Astrocyte of the spinal cord (primary cell): ENCODE measurements around the gene ASB9.
A peak's percentile ranks its signal among the peaks of the same experiment; 100 is the strongest.

Source experiments
- DNase-seq: peaks from one replicate; pipeline ENCODE4 v3.0.0; 2011; ENCODE audit warnings: low read depth, low spot score
- H3K4me3 ChIP-seq: 2 replicates; pipeline ENCODE4 v1.5.1; 2011; ENCODE audit warnings: low read depth, mild to moderate bottlenecking, low read length, moderate library complexity
- in situ Hi-C: cut with HindIII; loops from 2 replicates; pipeline ENCODE4 v1.10.0; 2017; ENCODE audit warnings: low sequenced_read_pairs
- TF ChIP-seq, protein P1 (sequence below): IDR thresholded peaks from 2 replicates; pipeline ENCODE4 v1.5.1; 2012; ENCODE audit warnings: low read depth, mild to moderate bottlenecking, low read length, inconsistent platforms

Gene ASB9

DNA sequence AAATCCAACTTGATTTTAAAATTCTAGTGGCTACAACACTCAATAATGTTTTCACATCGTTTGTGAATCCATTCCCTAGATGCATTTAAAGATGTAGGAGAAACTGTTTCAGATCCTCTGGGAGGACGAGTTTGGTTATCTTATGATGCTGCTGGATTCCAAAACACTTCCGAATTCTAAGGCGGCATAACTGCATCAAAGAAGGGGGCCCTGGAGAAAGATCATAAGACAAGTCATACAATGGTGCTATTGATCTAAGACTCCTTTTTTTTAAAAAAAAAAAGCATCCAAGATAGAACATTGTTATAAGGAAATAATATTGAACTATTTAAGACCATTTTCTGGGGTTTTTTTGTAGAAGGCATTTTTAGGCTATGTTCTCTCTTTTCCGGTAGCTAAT, 25.5 kb downstream of the ASB9 start:
- no peak overlapping the region for H3K4me3 ChIP-seq
- in situ Hi-C loops = no loop called here
- TF ChIP-seq, protein P1, sequence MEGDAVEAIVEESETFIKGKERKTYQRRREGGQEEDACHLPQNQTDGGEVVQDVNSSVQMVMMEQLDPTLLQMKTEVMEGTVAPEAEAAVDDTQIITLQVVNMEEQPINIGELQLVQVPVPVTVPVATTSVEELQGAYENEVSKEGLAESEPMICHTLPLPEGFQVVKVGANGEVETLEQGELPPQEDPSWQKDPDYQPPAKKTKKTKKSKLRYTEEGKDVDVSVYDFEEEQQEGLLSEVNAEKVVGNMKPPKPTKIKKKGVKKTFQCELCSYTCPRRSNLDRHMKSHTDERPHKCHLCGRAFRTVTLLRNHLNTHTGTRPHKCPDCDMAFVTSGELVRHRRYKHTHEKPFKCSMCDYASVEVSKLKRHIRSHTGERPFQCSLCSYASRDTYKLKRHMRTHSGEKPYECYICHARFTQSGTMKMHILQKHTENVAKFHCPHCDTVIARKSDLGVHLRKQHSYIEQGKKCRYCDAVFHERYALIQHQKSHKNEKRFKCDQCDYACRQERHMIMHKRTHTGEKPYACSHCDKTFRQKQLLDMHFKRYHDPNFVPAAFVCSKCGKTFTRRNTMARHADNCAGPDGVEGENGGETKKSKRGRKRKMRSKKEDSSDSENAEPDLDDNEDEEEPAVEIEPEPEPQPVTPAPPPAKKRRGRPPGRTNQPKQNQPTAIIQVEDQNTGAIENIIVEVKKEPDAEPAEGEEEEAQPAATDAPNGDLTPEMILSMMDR = no peak
- DNase-seq = no peak

DNA sequence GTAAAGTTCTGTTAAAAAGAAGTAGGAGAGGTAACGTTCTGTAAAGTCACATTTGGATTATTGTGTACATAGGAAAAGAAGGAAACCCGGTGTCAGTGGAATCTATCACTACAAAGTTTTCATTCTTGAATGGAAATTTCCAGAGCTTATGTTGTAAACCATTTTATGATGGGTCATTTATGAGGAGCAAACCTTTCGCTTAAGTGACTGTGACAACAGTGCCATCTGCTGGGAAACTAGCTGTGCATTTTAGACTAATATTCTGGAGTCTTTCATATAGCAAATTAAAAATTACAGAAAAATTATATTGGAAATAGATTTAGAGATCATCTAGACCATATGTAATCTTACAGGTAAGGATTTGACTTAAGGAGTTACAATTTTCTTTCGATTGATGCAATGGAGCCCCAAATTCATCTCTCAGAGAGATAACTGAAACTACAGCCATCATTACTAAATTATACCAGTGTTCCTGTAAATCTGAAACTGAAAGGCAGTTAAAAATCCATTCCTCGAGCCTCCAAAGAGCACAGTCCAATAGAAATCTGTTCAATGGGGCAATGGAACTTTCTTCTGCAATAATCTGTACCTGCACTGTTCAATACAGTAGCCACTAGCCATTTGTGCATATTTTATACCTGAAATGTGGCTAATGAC, 26.9 kb downstream of the ASB9 start:
- TF ChIP-seq, protein P1 = peak; percentile 56
- peak; percentile 59 for DNase-seq
- in situ Hi-C loops = no loop called here
- no peak overlapping the region for H3K4me3 ChIP-seq

DNA sequence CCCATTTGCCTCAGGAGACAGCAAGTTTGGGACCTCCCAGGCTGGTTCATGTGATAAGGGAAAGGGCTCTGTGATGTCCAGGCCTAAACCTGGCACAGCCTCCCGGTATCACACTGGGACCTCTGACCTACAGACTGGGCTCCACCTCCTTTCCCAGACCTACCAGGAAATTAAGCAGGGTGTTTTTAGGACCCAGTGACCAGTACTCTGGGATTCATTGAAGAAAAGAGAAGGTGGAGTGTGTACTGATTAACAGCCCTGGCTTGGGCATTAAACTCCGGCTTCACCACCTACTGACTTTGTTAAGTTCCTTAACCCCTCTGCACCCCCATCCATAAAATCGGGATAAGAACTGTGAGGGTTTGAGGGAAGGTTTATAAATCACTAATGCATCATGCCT, 28.6 kb downstream of the ASB9 start:
- TF ChIP-seq, protein P1 = no peak
- H3K4me3 ChIP-seq = no peak overlapping the region
- in situ Hi-C loops = no loop called here
- DNase-seq = no peak

DNA sequence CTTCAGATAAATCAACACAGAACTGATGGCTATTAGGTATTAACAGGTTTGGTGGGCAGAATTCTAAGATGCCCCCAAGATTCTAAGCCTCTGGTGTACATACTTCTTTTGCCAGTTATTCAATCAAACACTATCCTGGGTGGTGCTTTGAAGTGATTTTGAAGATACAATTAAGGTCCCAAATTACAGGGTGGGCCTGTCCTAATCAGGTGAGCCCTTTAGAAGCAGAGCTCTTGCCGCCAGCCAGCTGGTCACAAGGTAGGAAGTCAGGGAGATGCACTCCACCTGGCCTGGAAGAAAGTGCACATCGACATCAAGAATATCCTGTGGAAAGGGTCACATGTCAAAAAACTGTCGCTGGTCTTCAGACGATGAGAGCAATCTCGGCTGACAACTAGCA, 29.5 kb downstream of the ASB9 start:
- no peak overlapping the region for H3K4me3 ChIP-seq
- DNase-seq = no peak
- TF ChIP-seq, protein P1 = no peak
- in situ Hi-C loops = no loop called here

DNA sequence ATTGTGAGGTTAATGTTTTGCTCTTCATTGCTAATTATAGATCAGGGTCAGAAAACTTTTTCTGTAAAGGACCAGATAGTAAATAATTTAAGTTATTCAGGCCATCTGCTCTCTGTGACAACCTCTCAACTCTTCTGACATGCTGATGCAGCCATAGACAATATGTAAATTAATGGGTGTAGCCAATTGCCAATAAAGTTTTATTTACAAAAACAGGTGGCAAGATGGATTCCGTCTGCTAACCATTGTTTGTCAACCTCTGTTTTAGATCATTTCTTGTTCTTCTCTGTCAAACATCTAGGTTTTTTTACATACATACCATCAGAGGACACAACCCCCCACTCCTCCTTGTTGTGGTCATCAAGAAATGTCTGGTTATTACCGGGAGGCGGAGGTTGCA, 33.7 kb downstream of the ASB9 start:
- in situ Hi-C loops = no loop called here
- TF ChIP-seq, protein P1 = no peak
- no peak for DNase-seq
- no peak overlapping the region for H3K4me3 ChIP-seq

DNA sequence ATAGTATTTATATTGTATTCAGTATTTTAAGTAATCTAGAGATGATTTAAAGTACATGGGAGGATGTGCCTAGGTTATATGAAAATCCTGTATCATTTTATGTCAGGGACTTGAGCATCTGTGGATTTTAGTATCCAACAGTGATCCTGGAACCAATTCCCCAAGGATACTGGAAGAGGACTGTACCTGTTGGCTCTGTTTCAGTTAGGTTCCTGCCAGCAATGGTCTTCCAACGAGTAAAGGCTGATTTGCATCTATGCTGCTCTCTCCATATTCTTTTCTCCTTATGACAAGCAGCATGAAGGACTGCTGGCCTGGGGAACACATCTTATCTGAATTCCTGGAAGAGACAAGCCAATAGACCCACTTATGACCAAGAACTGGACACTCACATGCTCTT, 34.9 kb downstream of the ASB9 start:
- TF ChIP-seq, protein P1 = no peak
- in situ Hi-C loops = no loop called here
- no peak overlapping the region for H3K4me3 ChIP-seq
- DNase-seq = no peak
